HEK293T (cell line): Measurements from ENCODE around the gene MAN1B1.

Experiments used
- ARNT ChIP-seq: fragments of 450-650 bp; IDR thresholded peaks from 2 replicates; pipeline ENCODE4 v1.6.1; 2017; ENCODE audit warnings: mild to moderate bottlenecking
- BHLHE40 ChIP-seq: fragments of 450-650 bp; IDR thresholded peaks from 2 replicates; pipeline ENCODE4 v1.6.1; 2016; ENCODE audit warnings: mild to moderate bottlenecking, moderate library complexity, borderline replicate concordance
- ELF4 ChIP-seq: fragments of 450-650 bp; IDR thresholded peaks from 2 replicates; pipeline ENCODE4 v1.6.1; 2017; ENCODE audit warnings: antibody characterized with exemption
- FOXM1 ChIP-seq: fragments of 450-650 bp; IDR thresholded peaks from 2 replicates; pipeline ENCODE4 v1.6.1; 2017; ENCODE audit warnings: mild to moderate bottlenecking, borderline replicate concordance
- NFRKB ChIP-seq: fragments of 450-650 bp; IDR thresholded peaks from 2 replicates; pipeline ENCODE4 v1.6.1; 2016; ENCODE audit warnings: mild to moderate bottlenecking, moderate library complexity
- SP1 ChIP-seq: fragments of 450-650 bp; IDR thresholded peaks from 2 replicates; pipeline ENCODE4 v1.6.1; 2017
- ZNF384 ChIP-seq: fragments of 450-650 bp; IDR thresholded peaks from 2 replicates; pipeline ENCODE4 v1.6.1; 2016
- TF ChIP-seq, protein P1 (sequence below): fragments of 450-650 bp; IDR thresholded peaks from 2 replicates; pipeline ENCODE4 v1.6.1; 2016

DNA sequence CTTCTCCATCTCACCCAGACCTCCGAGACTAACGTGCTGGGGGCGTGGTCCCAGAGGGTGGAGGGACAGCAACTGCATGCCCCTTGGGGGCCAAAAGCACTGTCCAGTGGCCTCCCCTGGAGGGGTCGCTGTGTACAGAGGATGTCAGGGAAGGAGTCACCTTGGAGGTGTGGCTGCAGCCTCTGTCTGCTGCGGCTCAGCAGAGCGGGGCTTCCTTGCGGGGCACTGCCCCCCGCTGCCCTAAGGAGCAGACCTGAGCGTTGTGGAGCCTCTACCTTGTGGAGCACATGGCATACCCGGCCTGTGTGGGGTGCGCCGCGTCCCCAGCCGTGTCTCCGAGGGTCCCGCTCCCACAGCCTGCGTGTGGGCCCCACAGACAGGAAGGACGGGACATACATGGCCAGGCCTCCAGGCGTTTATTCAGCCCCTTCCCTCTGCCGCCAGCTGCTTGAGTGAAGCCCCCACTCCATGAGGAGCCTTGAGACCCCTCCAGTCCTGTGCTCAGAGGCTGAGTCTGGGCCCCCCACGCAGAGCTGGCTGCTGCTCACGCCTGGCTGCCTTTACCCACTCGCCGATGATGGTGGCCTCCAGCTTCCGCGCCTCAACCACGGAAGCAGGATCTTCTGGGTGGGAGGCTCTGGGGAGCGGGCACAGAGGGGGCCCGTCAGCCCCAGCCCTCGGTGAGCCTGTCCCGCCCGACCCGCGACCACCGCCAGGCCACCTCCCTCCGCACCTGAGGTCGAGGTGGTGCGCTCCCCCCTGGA, 23.5 kb downstream of the MAN1B1 start:
- TF ChIP-seq NFRKB (no peak), ELF4 (no peak), FOXM1 (no peak), BHLHE40 (no peak), SP1 (no peak), ARNT (no peak), ZNF384 (no peak)
- TF ChIP-seq, protein P1, sequence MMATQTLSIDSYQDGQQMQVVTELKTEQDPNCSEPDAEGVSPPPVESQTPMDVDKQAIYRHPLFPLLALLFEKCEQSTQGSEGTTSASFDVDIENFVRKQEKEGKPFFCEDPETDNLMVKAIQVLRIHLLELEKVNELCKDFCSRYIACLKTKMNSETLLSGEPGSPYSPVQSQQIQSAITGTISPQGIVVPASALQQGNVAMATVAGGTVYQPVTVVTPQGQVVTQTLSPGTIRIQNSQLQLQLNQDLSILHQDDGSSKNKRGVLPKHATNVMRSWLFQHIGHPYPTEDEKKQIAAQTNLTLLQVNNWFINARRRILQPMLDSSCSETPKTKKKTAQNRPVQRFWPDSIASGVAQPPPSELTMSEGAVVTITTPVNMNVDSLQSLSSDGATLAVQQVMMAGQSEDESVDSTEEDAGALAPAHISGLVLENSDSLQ, result no peak
